Transverse colon (tissue), 4 donors: ENCODE results near the gene SLX4IP. TPM values are rescaled to one million over a fixed set of nuclear protein-coding genes. Genes with fewer than 3 reads are reported as not detected.
A peak's percentile ranks its signal among the peaks of the same experiment; 100 is the strongest.

Experiments used
- DNase-seq: peaks from one replicate; pipeline ENCODE4 v3.0.0-alpha.2; 2019
- H3K27ac ChIP-seq, 4 donors: fragments of 200-600 bp; sonication (generic); 2 replicates each; pipeline ENCODE4 v1.5.1; 2016 to 2018; ENCODE audit warnings: inconsistent platforms in 4 of 4
- H3K27me3 ChIP-seq: fragments of 200-600 bp; sonication (generic); 2 replicates; pipeline ENCODE4 v1.5.1; 2017; ENCODE audit warnings: inconsistent platforms
- H3K36me3 ChIP-seq, 4 donors: fragments of 200-600 bp; sonication (generic); 2 replicates each; pipeline ENCODE4 v1.5.1; 2017 to 2019; ENCODE audit warnings: inconsistent platforms in 4 of 4
- H3K4me1 ChIP-seq, 4 donors: fragments of 200-600 bp; sonication (generic); 2 replicates each; pipeline ENCODE4 v1.5.1; 2017 to 2020; ENCODE audit warnings: inconsistent platforms in 4 of 4
- H3K4me3 ChIP-seq, 4 donors: fragments of 200-600 bp; sonication (generic); 1 replicate in 1 of 4; 2 replicates in 3 of 4; pipeline versions ENCODE4 v1.5.1 to v1.6.1; 2017 to 2019; ENCODE audit warnings: inconsistent platforms in 4 of 4
- H3K9me3 ChIP-seq, 2 donors: fragments of 200-600 bp; sonication (generic); 2 replicates each; pipeline ENCODE4 v1.5.1; 2017 to 2019; ENCODE audit warnings: inconsistent platforms in 2 of 2
- CTCF ChIP-seq, 5 experiments: fragments of 200-600 bp in 3 of 5; fragments of 450-650 bp in 2 of 5; sonication (generic) in 3 of 5; IDR thresholded peaks; 1 replicate in 2 of 5; 2 replicates in 3 of 5; pipeline ENCODE4 v1.5.1; 2016 to 2017; ENCODE audit warnings: antibody characterized with exemption in 5 of 5, inconsistent platforms in 3 of 5, mild to moderate bottlenecking in 2 of 5, moderate library complexity in 1 of 5
- EP300 ChIP-seq: sonication (generic); formaldehyde crosslinking; IDR thresholded peaks from one replicate; pipeline ENCODE4 v1.6.1; 2017; ENCODE audit warnings: antibody characterized with exemption, low read depth
- POLR2A ChIP-seq: fragments of 450-650 bp; IDR thresholded peaks from one replicate; pipeline ENCODE4 v1.6.1; 2016; ENCODE audit warnings: antibody characterized with exemption, mild to moderate bottlenecking, moderate library complexity
- POLR2AphosphoS5 ChIP-seq, 3 donors: sonication (generic); formaldehyde crosslinking; IDR thresholded peaks; one replicate each; pipeline ENCODE4 v1.6.1; 2016; ENCODE audit warnings: antibody characterized with exemption in 3 of 3
- WGBS, 2 donors: methylation state at CpG; one replicate each; pipeline ENCODE4 v1.1.5; 2018; ENCODE audit warnings: low coverage in 1 of 2; 5-methylcytosine and 5-hydroxymethylcytosine counted together
- in situ Hi-C, 4 donors: fragments of 200-750 bp; cut with MboI; loops; one replicate each; pipeline versions ENCODE4 v1.15.0 to v1.15.1; 2017; ENCODE audit warnings: low sequenced_read_pairs in 3 of 4, low pct_ligation_motif_present in 1 of 4, low pct_unique_long_range_greater_than_20kb in 1 of 4
- intact Hi-C: fragments of 100-400 bp; cut with DNase I; formaldehyde crosslinking; loops from one replicate; pipeline ENCODE4 v1.15.1; 2023; ENCODE audit warnings: low total_unique reads
- total RNA-seq, 4 donors: library from RNA; depleted of rRNA; stranded (reverse); fragments of >200 nt; gene quantifications; one replicate each; pipeline ENCODE4 v1.1.0, GENCODE V29; 2016

Gene SLX4IP
- total RNA-seq, 4 donors from 2014 or later: 5.4 to 8.4 (median 7.5) TPM

- Histone ChIP-seq H3K36me3 (peaks cover 0 to 29% (median 12%) of the 10 kb centered on the region in 4 donors), H3K4me3 (no peak overlapping the region), H3K27ac (peak overlapping the region in 2 of 4 donors; percentile 74 to 79), H3K4me1 (peaks cover 22 to 75% (median 35%) of the 10 kb centered on the region in 4 donors), H3K27me3 (no peaks in the 10 kb centered on the region), H3K9me3 (no peaks in the 10 kb centered on the region)
- intact Hi-C loops (no loop called here), in situ Hi-C loops (loop anchor here in 1 of 4 donors (25.0 kb wide), 1 partner anchor 195 kb away; no protein-coding TSS in a partner anchor)
- DNase-seq: no peak
- TF ChIP-seq CTCF (IDR thresholded peaks at IDR 0.05) (no peak), POLR2AphosphoS5 (IDR thresholded peaks at IDR 0.05) (no peak), POLR2A (no peak), EP300 (no peak)
- 70 to 88% methylated on average over 1 of the region's 1 CpG for WGBS, 2 donors
Observed at GRCh38 chr20:10657453-10657852, 222.3 kb downstream of the SLX4IP start.

DNA sequence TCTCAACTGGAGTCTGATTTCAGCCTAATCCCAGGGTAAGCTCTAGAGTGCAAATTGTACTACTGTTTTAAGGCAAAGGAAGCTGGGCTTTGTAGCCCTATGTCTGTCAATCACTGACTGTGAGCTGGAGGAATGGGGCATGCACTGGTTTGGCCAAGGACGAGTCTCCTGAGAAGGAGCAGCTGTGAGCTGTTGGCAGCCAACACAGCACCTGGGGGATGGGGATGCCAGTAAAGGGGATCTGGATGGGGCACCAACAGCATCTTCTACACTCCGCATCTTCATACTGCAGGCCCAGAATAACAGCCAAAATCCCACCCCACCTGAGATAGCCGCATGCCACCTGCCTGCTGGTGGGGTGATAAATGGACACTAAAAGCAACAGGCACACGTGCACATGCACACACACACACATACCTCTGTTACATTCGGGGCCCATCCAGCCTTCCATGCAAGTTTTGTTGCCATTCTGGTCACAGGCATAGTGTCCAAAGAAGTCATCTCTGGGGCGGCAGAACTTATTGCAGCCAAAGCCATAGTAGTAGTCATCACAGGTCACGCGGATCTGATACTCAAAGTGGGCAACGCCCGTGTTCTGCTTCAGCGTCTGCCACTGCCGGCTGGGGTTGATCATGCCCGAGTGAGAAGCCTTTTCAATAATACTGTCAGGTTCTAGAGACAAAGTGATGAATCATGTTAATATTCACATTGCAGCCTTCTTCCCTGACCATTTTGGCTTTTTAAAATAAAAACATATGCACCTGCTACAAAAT is 223.1 kb downstream of the SLX4IP start:
- Histone ChIP-seq H3K27me3 (no peaks in the 10 kb centered on the region), H3K4me3 (no peak overlapping the region), H3K36me3 (peaks cover 0 to 37% (median 15%) of the 10 kb centered on the region in 4 donors), H3K27ac (peak overlapping the region; percentile 6 to 74 (median 61)), H3K9me3 (no peaks in the 10 kb centered on the region), H3K4me1 (peaks cover 22 to 67% (median 31%) of the 10 kb centered on the region in 4 donors)
- no peak for DNase-seq
- 80 to 87% methylated on average over 1 to 13 of the region's 13 CpGs for WGBS, 2 donors
- intact Hi-C loops: no loop called here
- no peak for TF ChIP-seq EP300
- no peak for TF ChIP-seq POLR2AphosphoS5 (IDR thresholded peaks at IDR 0.05)
- no peak for TF ChIP-seq CTCF (IDR thresholded peaks at IDR 0.05)
- TF ChIP-seq POLR2A: no peak
- in situ Hi-C loops: loop anchor here in 1 of 4 donors (25.0 kb wide), 1 partner anchor 196 kb away; no protein-coding TSS in a partner anchor

DNA sequence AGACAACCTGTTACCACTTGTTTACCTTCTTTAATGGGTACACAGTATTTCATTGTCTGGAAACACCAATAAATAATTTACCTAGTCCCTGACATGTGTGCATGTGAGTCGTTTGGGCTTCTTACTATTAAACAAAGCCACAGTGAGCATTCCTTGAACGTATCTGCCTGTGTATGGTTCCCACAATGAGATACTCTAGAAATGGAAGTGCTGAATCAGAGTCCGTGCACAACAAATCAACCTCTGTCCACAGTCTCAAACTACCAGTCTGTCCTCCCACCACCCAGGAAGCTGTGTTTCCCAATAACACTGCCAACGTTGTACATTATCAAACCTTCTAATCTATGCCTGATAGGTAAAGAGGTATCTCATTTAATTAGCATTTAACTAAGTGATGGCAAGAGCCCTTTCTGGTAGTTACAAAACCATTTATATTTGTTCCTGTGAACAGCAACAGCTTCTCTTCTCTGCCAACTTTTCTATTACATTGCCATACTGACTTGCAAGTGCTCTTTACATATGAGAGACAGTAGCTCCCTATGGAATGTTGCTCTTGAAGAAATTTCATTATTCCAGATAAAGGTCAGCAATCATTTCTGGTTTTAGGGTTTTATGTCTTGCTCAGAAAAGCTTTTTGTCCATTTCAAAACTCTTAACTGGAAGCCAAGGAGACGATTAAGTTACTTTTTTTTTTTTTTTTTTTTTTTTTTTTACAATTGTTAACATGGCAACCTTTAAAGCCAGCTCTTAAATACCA is 223.9 kb downstream of the SLX4IP start:
- peaks cover 0 to 44% (median 16%) of the 10 kb centered on the region in 4 donors for H3K36me3 ChIP-seq
- H3K4me1 ChIP-seq: peaks cover 21 to 59% (median 31%) of the 10 kb centered on the region in 4 donors
- intact Hi-C loops: no loop called here

More for the DNA sequence above, 223.9 kb downstream of the SLX4IP start:
- WGBS, 2 donors: 47 to 48% methylated on average over 5 of the region's 5 CpGs
- Histone ChIP-seq H3K27ac (peak overlapping the region; percentile 61 to 74 (median 61)), H3K9me3 (no peaks in the 10 kb centered on the region), H3K27me3 (no peaks in the 10 kb centered on the region), H3K4me3 (no peak overlapping the region)
- DNase-seq: no peak
- TF ChIP-seq EP300 (no peak), POLR2A (no peak), CTCF (IDR thresholded peaks at IDR 0.05) (no peak), POLR2AphosphoS5 (IDR thresholded peaks at IDR 0.05) (no peak)
- in situ Hi-C loops: loop anchor here in 1 of 4 donors (25.0 kb wide), 1 partner anchor 197 kb away; no protein-coding TSS in a partner anchor
